Stromal cell of bone marrow (primary cell): ENCODE results near the gene ZNF438.
"Not testable (repeated sequence)": the region's sequence is repeated elsewhere in the genome, so short reads cannot be mapped to it uniquely, and the experiment has no call there.

Experiments used
- DNase-seq: peaks from one replicate; pipeline ENCODE4 v3.0.0-alpha.2; 2012; ENCODE audit warnings: low read depth

ZNF438 gene

GRCh38 chr10:30931094-30931493 lies 100.6 kb downstream of the ZNF438 start:
- DNase-seq: no peak

- no peak for DNase-seq
These were observed 101.7 kb downstream of the ZNF438 start for GRCh38 chr10:30929901-30930520.

DNA sequence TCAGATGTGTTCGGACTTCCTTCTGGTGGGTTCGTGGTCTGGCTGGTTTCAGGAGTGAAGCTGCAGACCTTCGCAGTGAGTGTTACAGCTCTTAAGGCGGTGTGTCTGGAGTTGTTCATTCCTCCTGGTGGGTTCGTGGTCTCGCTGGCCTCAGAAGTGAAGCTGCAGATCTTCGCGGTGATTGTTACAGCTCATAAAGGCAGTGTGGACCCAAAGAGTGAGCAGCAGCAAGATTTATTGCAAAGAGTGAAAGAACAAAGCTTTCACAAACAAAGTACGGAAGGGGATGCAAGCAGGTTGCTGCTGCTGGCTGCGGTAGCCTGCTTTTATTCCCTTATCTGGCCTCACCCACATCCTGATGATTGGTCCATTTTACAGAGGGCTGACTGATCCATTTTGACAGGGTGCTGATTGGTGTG lies 102.3 kb downstream of the ZNF438 start:
- not testable (repeated sequence) for DNase-seq

- no peak for DNase-seq
These were observed 102.9 kb downstream of the ZNF438 start for GRCh38 chr10:30928742-30929141.

DNA sequence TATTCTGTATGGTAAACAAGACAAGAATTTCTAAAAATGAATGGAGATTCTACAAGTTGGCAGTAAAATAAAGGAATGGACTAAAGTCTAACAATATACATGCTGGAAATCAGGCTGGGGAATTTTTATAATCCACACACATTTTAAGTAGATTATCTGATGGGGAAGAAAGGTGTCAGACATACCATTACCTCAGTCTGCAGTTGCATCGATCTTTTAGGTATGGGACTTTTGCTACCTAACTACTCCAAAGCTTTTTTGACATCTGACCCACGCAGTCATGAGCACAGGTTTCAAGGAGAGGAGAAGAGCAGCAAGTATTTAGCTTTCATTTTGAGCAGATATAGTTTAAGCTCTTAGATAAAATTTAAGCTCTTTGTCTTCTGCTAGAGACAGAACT lies 113.0 kb downstream of the ZNF438 start:
- no peak for DNase-seq

DNA sequence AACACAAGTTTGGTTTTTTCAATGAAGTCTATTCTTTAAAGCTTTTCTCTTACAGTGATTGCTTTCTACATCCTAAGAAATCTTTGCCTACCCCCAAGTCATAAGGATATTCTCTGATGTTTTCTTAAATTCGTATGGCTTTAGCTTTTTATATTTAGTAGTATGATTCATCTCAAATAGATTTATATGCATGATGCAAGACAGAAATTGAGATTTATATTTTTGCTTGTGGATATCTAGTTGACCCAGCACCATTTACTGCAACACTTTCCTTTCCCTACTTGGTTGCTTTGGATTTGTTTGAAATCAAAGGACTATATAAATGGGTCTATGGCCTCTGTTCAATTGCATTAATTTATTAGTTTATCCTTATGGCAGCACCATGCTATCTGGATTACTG lies 113.9 kb downstream of the ZNF438 start:
- no peak for DNase-seq

DNA sequence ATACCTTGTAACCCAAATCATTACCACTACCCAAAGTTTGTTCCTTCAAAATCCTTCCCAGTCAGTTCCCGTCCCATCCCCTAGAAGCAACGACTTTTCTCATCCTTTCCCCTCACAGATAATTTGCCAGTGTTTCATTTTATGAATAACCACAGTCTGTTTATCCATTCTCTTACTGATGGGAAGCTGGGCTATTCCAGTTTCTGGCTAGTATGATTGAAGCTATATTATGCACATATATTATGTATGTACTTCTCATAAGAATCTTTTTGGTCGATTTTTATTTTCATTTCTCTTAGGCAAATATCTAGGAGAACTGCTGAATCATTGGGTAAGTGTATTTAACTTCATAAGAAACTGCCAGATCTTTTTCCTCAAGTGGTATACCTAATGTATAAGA lies 114.6 kb downstream of the ZNF438 start:
- DNase-seq: no peak

- DNase-seq: no peak
These were observed 116.5 kb downstream of the ZNF438 start for GRCh38 chr10:30915146-30915545.

DNA sequence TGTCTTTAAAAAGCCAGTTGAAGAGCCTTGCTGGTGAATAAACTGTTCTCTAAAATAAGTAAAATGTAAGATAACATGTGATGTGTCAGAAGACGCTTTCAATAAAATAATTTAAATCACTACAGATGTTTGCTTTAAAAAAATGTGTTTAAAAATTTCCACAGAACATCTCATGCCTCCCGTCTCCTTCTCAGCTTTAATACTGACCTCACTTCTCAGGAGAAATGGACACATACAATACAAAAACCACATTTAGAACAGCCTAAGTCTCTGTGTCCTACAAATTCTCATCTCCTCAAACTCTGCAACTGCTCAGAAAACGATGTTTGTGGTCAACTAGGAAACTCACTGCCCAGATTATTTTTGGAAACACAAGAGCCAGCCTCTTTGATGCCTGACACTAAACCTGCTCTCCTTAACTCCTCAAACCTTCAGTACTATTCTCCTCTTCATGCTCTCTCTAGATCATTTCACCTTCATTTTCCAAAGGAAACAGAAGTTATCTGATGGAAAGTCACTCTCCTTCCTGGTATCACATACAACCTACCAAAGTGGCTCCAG lies 120.3 kb downstream of the ZNF438 start:
- no peak for DNase-seq

GRCh38 chr10:30903397-30904138 lies 128.1 kb downstream of the ZNF438 start:
- DNase-seq: no peak

DNA sequence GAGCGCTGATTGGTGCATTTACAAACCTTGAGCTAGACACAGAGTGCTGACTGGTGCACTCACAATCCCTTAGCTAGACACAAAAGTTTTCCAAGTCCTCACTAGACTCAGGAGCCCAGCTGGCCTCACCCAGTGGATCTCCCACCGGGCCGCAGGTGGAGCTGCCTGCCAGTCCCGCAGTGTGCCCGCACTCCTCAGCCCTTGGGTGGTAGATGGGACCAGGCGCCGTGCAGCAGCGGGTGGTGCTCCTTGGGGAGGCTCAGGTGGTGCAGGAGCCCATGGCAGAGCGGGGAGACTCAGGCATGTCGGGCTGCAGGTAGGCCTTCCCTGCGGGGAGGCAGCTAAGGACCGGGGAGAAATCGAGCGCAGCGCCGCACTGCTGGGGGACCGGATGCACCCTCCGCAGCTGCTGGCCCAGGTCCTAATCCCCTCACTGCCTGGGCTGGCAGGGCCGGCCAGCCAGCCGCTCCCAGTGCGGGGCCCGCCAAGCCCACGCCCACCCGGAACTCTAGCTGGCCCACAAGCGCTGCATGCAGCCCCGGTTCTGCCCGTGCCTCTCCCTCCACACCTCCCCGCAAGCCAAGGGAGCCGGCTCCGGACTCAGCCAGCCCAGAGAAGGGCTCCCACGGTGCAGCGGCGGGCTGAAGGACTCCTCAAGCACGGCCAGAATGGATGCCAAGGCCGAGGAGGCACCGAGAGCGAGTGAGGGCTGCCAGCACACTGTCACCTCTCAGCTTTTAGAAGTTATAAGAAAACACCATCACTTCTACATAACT lies 128.9 kb downstream of the ZNF438 start:
- no peak for DNase-seq

DNA sequence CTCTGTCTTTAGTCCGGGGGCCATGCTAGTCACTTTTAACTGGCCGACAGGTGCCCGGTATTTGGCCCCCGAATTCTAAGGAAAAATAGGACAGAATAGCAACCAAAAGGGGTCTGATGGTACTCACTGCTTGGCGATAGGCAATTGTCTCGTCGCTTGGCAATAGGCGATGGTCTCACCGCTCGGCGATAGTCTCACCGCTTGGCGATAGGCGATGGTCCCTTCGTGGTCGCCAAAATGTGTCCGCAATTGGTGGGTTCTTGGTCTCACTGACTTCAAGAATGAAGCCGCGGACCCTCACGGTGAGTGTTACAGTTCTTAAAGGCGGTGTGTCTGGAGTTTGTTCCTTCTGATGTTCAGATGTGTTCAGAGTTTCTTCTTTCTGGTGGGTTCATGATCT lies 130.2 kb downstream of the ZNF438 start:
- not testable (repeated sequence) for DNase-seq

GRCh38 chr10:30898964-30899363 lies 132.7 kb downstream of the ZNF438 start:
- DNase-seq: no peak

GRCh38 chr10:30897547-30897946 lies 134.1 kb downstream of the ZNF438 start:
- DNase-seq: no peak

- DNase-seq: no peak
These were observed 134.6 kb downstream of the ZNF438 start for GRCh38 chr10:30897048-30897447.

DNA sequence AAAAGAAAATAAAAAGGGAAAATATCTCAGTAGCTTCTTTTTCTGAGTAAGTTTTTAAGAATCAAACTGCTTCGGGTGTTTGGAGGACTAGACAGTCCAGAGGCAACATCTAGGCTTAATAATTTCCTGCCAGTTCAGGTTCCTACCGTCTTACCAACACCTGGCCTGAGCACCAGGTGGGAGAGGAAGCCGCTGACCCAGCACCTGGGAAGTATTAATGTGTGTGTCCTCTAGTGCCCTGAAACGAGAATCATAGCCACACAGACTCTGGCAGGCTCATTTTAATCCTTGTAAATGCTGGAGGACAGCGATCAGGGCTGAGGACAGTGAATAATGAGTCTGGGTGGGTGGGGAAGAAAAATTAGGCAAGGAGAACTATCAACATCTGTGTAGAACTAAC lies 137.4 kb downstream of the ZNF438 start:
- DNase-seq: no peak

- DNase-seq: no peak
These were observed 138.5 kb downstream of the ZNF438 start for GRCh38 chr10:30893208-30893607.

DNA sequence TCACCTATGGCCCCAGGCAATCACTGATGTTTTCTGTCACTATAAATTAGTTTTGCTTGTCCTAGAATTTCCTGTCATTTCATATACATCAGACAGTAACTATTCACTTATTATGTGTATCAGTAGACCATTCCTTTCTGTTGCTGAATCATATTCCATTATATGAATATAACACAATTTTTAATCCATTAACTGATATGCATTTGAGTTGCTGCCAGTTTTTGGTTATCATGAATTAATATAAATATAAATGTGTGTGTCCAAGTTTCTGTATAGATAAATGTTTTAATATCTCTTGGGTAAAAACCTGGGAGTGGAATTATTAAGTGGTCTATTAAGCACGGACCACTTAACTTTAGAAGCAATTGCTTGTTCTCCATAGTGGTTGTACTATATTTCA lies 143.8 kb downstream of the ZNF438 start:
- no peak for DNase-seq

DNA sequence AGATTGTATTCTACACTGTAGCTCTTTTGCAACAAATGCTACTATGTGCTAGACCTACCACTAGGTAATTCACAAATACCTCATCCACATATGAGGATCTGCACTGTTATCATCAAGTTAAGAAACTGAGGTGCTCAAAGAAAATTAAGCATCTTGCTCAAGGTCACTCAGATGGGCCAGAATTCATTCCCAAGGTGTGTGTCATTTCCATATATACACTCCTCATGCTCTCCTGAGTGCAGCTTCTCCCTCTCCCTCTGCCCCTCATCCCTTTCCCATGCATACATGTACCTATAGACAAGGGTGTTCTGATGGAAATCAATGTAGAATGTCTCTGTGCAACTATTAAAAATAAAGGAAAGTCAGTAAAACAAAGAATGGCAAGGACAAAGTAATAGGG lies 146.2 kb downstream of the ZNF438 start:
- no peak for DNase-seq

- DNase-seq: no peak
These were observed 147.9 kb downstream of the ZNF438 start for GRCh38 chr10:30883751-30884150.

DNA sequence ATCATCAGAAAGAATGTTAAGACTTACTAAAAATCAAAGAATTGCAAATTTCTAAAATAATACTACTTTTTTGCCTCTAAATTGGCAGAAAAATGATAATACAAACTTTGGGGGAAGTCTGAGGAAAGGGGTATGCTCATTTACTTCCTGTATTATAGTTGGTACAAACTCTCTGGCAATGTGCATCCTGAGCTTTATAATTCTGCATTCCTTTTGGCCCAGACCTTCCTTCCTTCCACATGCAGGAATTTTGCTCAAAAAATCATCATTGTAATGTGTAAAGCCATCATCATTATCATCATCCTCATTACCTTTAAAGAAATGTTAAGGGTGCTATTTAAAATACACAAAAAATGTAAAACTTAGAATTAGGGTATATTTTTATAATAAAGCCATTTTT lies 148.5 kb downstream of the ZNF438 start:
- DNase-seq: no peak

- DNase-seq: no peak
These were observed 149.4 kb downstream of the ZNF438 start for GRCh38 chr10:30882281-30882680.

- no peak for DNase-seq
These were observed 152.7 kb downstream of the ZNF438 start for GRCh38 chr10:30878920-30879319.
